Measurements from ENCODE around the gene FOXI2.

The FOXI2 gene

GRCh38 chr10:127743205-127743604, 6.2 kb downstream of the FOXI2 start:
- no peak for DNase-seq (ENCODE audit: low read depth in 2 of 2)

DNA sequence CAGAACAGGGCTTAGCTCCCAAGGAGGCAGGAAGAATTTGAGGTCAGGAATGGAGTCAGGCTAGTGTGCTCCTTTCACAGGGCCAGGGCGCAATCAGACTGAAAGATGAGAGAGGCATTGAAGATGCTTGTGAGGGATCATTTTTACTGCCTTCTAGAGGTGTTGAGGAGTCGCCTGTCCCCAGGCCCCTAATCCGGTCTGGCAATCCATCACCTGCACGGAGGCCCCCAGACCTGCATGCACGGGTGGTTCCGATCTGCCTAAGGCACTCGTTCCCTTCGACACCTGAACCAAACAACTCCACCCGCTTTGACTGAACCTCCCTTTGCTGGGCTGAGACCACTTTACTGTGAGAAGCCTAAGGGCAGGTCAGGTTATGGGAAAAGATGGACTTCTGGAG, 8.0 kb downstream of the FOXI2 start:
- no peak for DNase-seq (ENCODE audit: low read depth in 2 of 2)

DNA sequence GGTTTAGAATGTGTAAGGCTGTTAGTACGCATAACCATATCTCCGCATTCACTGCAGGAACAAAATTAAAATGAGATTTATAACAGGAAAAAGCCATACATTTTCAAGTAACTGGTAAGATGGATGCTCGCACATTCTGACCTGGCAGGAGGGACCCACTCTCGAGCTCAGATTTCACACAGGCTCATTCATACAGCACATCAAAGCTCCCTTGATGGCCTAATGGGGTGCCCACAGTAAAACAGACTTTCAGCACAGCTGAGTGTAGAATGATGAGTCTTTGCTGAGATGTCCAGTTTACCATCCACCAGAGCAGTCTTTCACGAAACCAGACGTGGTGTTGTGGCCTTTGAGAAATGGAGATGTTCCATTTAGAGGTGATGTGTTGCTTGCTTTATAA, 8.9 kb downstream of the FOXI2 start:
- DNase-seq (ENCODE audit: low read depth in 2 of 2): no peak

GRCh38 chr10:127755753-127756152, 18.8 kb downstream of the FOXI2 start:
- no peak for DNase-seq (ENCODE audit: low read depth in 2 of 2)

- no peak for DNase-seq (ENCODE audit: low read depth in 2 of 2)
Measured at GRCh38 chr10:127756264-127756663, 19.3 kb downstream of the FOXI2 start.

DNA sequence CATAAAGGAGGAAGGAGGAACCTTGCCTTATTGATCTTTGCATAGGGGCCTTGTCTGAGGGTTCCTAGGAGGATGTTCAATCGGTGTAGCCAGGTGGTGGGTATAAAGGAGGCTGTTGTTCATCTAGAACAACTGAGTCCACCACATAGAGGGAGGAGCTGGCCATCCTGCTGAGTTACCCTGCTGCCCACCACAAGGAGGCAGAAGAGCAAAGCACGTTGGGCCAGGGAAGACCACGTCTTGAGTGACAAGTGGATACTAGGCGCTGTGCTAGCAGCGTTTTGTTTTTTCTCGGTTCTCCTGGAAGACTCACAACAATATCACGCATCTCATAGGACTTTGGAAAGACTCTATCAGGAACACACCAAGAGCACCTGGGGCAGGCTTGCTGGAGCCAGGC, 20.0 kb downstream of the FOXI2 start:
- no peak for DNase-seq (ENCODE audit: low read depth in 2 of 2)

DNA sequence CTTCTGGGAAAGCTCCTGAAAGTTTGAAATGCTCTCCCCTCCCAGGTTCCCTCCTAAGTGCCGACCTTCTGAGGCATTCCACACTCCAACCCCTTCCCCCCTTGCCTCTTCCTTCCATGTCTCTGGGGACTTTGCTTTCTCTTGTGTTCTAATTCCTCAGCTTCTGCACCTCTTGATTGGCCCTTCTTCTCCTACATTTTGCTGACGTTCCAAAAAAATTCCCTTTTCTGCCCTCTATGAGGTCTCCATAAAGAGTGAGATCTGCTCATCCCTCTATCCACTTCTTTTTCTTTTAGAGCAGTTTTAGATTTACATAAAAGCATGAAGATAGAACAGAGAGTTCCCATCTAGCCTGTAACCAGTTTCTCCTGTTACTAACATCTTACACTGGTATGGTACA, 22.3 kb downstream of the FOXI2 start:
- DNase-seq (ENCODE audit: low read depth in 2 of 2): no peak

DNA sequence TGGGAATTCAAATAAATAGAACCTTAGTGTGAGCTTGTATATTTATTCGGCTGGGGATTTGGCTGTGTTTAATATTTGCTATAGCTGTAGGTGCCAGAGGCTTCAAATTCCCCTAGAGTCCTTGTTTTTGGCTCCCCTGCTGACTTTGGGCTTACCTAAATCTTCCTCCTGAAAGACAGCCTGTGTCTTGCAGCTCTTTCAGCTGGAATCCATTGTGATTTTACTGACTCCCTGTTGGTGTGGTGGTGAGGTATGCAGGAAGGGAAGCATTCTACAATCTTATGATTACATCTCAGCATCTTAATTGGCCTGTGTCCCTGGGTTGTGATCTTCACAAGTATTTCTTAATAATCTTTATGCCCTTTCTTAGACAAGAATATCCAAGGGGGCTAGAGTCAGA, 25.9 kb downstream of the FOXI2 start:
- DNase-seq (ENCODE audit: low read depth in 2 of 2): no peak

- no peak for DNase-seq (ENCODE audit: low read depth in 2 of 2)
Measured at GRCh38 chr10:127774766-127775559, 38.0 kb downstream of the FOXI2 start.

DNA sequence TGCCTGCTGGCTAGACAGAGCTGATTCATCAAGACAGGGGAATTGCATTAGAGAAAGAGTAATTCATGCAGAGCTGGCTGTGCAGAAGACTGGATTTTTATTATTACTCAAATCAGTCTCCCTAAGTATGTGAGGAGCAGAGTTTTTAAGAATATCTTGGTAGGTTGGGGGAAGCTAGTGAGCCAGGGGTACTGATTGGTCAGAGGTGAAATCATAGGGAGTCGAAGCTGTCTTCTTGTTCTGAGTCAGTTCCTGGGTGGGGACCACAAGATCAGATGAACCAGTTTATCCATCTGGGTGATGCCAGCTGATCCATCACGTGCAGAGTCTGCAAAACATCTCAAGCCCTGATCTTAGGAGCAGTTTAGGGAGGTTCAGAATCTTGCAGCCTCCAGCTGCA, 39.8 kb downstream of the FOXI2 start:
- DNase-seq (ENCODE audit: low read depth in 2 of 2): no peak

- DNase-seq (ENCODE audit: low read depth in 2 of 2): no peak
Measured at GRCh38 chr10:127781412-127781811, 44.4 kb downstream of the FOXI2 start.

- no peak for DNase-seq (ENCODE audit: low read depth in 2 of 2)
Measured at GRCh38 chr10:127787873-127788272, 50.9 kb downstream of the FOXI2 start.

- DNase-seq (ENCODE audit: low read depth in 2 of 2): no peak
Measured at GRCh38 chr10:127790066-127790624, 53.2 kb downstream of the FOXI2 start.

All from stimulated activated CD8-positive, alpha-beta memory T cell treated with anti-CD3 and anti-CD28 coated beads, Interleukin-7, amount 100 ng/mL, for 4 hours (primary cell).